ENCODE results near the gene CDC37.

GRCh38 chr19:10343495-10343894 lies 59.8 kb downstream of the CDC37 start:
- TF ChIP-seq EZH2 (IDR thresholded peaks at IDR 0.05) (no peak), POLR2A (IDR thresholded peaks at IDR 0.05; ENCODE audit: borderline replicate concordance, extremely low read depth, insufficient read depth, insufficient read length) (no peak), CTCF (IDR thresholded peaks at IDR 0.05 in 2 of 3, conservative IDR thresholded peaks at IDR 0.05 in 1 of 3; ENCODE audit: borderline replicate concordance in 1 of 3, insufficient read depth in 1 of 3, low read depth in 2 of 3, low read length in 2 of 3) (no peak), JUND (IDR thresholded peaks at IDR 0.05) (no peak), ZBTB33 (IDR thresholded peaks at IDR 0.05; ENCODE audit: extremely low read depth, insufficient replicate concordance, low read length) (no peak), CEBPB (IDR thresholded peaks at IDR 0.05; ENCODE audit: low read depth) (no peak), ZNF274 (IDR thresholded peaks at IDR 0.05; ENCODE audit: low read depth, low read length) (no peak), REST (IDR thresholded peaks at IDR 0.05; ENCODE audit: low read depth) (no peak), EZH2phosphoT487 (IDR thresholded peaks at IDR 0.05; ENCODE audit: borderline replicate concordance) (no peak), POLR2AphosphoS5 (IDR thresholded peaks at IDR 0.05; ENCODE audit: low read depth, low read length) (no peak), ATF3 (IDR thresholded peaks at IDR 0.05) (no peak), SP1 (IDR thresholded peaks at IDR 0.05; ENCODE audit: low read depth) (no peak), MAX (IDR thresholded peaks at IDR 0.05) (no peak), RAD21 (IDR thresholded peaks at IDR 0.05; ENCODE audit: low read depth) (no peak)
